ENCODE results near the gene SFMBT1. TPM values are rescaled to one million over a fixed set of nuclear protein-coding genes. Genes with fewer than 3 reads are reported as not detected.

Gene SFMBT1
- 10 to 100 TPM; 16.1 to 17.8 TPM for total RNA-seq
- polyA plus RNA-seq = 1 to 10 TPM; 4.4 to 4.7 TPM

GRCh38 chr3:53045518-53046170, at the start of gene SFMBT1:
SFMBT1 (minus strand) TSS chr3:53046073; CDS start chr3:52969128, 76,945 bp downstream.
- peak within 1 kb of the TSS; percentile 65 to 99 (median 89) for H3K4me3 ChIP-seq (ENCODE audit: low read depth in 1 of 3, low read length in 3 of 3)
- under 1% methylated on average over 117 of the region's 117 CpGs for WGBS
- no peak for TF ChIP-seq HNF4A (conservative IDR thresholded peaks at IDR 0.05)
- TF ChIP-seq NR2F2 (IDR thresholded peaks at IDR 0.05) = no peak
- TF ChIP-seq HNF4G (IDR thresholded peaks at IDR 0.05) = no peak
- TF ChIP-seq MAX (IDR thresholded peaks at IDR 0.05) = no peak
- no peak for TF ChIP-seq RXRA (IDR thresholded peaks at IDR 0.05)
- TF ChIP-seq CTCF (IDR thresholded peaks at IDR 0.05; ENCODE audit: low read depth, low read length, missing input control) = no peak
- TF ChIP-seq GABPA (IDR thresholded peaks at IDR 0.05 in 1 of 2, conservative IDR thresholded peaks at IDR 0.05 in 1 of 2) = no peak
- no peak for TF ChIP-seq TAF1 (conservative IDR thresholded peaks at IDR 0.05)
- peak within 1 kb of the TSS; percentile 72 to 92 for H3K27ac ChIP-seq (ENCODE audit: low read depth in 1 of 2, low read length in 2 of 2)
- H3K27me3 ChIP-seq (ENCODE audit: control insufficient read depth in 4 of 4, insufficient read depth in 4 of 4, low read length in 3 of 4) = no peaks in the 10 kb centered on the region
- H3K36me3 ChIP-seq (ENCODE audit: control insufficient read depth in 4 of 4, insufficient read depth in 3 of 4, low read depth in 1 of 4, low read length in 3 of 4) = no peaks in the 10 kb centered on the region
- DNase-seq (ENCODE audit: low spot score) = peak; percentile 70
- H3K9me3 ChIP-seq (ENCODE audit: control insufficient read depth in 4 of 4, low read length in 3 of 4) = no peaks in the 10 kb centered on the region
- peaks cover 3 to 26% (median 13%) of the 10 kb centered on the region in 4 donors for H3K4me1 ChIP-seq (ENCODE audit: control insufficient read depth in 4 of 4, insufficient read depth in 4 of 4, low read length in 3 of 4)
- H3K9ac ChIP-seq (ENCODE audit: low read depth in 1 of 2, low read length in 2 of 2) = peak within 1 kb of the TSS in 1 of 2 donors; percentile 87

GRCh38 chr3:53092942-53093341, 47.1 kb upstream of the SFMBT1 start:
- TF ChIP-seq FOXA2 (IDR thresholded peaks at IDR 0.05) = no peak
- peak; percentile 69 for TF ChIP-seq NR2F2 (IDR thresholded peaks at IDR 0.05)
- TF ChIP-seq FOXA1 (IDR thresholded peaks at IDR 0.05) = no peak
- TF ChIP-seq REST (IDR thresholded peaks at IDR 0.05) = no peak
- peak; percentile 95 to 99 for TF ChIP-seq HNF4A (conservative IDR thresholded peaks at IDR 0.05)
- peak; percentile 47 for TF ChIP-seq YY1 (IDR thresholded peaks at IDR 0.05)
- TF ChIP-seq GABPA (IDR thresholded peaks at IDR 0.05 in 1 of 2, conservative IDR thresholded peaks at IDR 0.05 in 1 of 2) = no peak
- peak; percentile 42 to 63 for TF ChIP-seq JUND (IDR thresholded peaks at IDR 0.05)
- TF ChIP-seq RAD21 (IDR thresholded peaks at IDR 0.05) = peak in 1 of 2 donors; percentile 34
- TF ChIP-seq SP1 (IDR thresholded peaks at IDR 0.05) = peak; percentile 83
- TF ChIP-seq ATF3 (IDR thresholded peaks at IDR 0.05) = peak; percentile 60
- peak; percentile 92 for TF ChIP-seq HNF4G (IDR thresholded peaks at IDR 0.05)
- TF ChIP-seq RXRA (IDR thresholded peaks at IDR 0.05) = peak; percentile 75 to 85
- TF ChIP-seq TAF1 (conservative IDR thresholded peaks at IDR 0.05) = no peak
- TF ChIP-seq CTCF (IDR thresholded peaks at IDR 0.05; ENCODE audit: low read depth, low read length, missing input control) = no peak
- no peak for DNase-seq (ENCODE audit: low spot score)
- 67% methylated on average over 2 of the region's 2 CpGs for WGBS
- Histone ChIP-seq H3K9ac (ENCODE audit: low read depth in 1 of 2, low read length in 2 of 2) (no peak overlapping the region), H3K27ac (ENCODE audit: low read depth in 1 of 2, low read length in 2 of 2) (peak overlapping the region in 1 of 2 donors; percentile 66), H3K27me3 (ENCODE audit: control insufficient read depth in 4 of 4, insufficient read depth in 4 of 4, low read length in 3 of 4) (no peaks in the 10 kb centered on the region), H3K4me1 (ENCODE audit: control insufficient read depth in 4 of 4, insufficient read depth in 4 of 4, low read length in 3 of 4) (peaks cover 15 to 25% (median 21%) of the 10 kb centered on the region in 4 donors), H3K36me3 (ENCODE audit: control insufficient read depth in 4 of 4, insufficient read depth in 3 of 4, low read depth in 1 of 4, low read length in 3 of 4) (peaks cover 0 to 19% (median 11%) of the 10 kb centered on the region in 4 donors), H3K4me3 (ENCODE audit: low read depth in 1 of 3, low read length in 3 of 3) (no peak overlapping the region), H3K9me3 (ENCODE audit: control insufficient read depth in 4 of 4, low read length in 3 of 4) (no peaks in the 10 kb centered on the region)

Data from liver (tissue), 9 donors.